Gastroesophageal sphincter (tissue), 4 donors: ENCODE measurements around the gene HAO2. TPM values are rescaled to one million over a fixed set of nuclear protein-coding genes. Genes with fewer than 3 reads are reported as not detected.
"Not testable (repeated sequence)": the region's sequence is repeated elsewhere in the genome, so short reads cannot be mapped to it uniquely, and the experiment has no call there.

Experiments
- ATAC-seq: fragments of 150-250 bp; one replicate; pipeline ENCODE4 v1.9.1; 2016; ENCODE audit warnings: mild to moderate bottlenecking, moderate library complexity
- H3K27ac ChIP-seq, 4 donors: fragments of 200-600 bp; sonication (generic) in 3 of 4; 1 replicate in 3 of 4; 2 replicates in 1 of 4; pipeline ENCODE4 v1.5.1; 2016 to 2019
- H3K27me3 ChIP-seq: fragments of 200-600 bp; sonication (generic); one replicate; pipeline ENCODE4 v1.5.1; 2019
- H3K36me3 ChIP-seq, 2 donors: fragments of 200-600 bp; sonication (generic); one replicate each; pipeline ENCODE4 v1.5.1; 2019; ENCODE audit warnings: control low read depth in 1 of 2
- H3K4me1 ChIP-seq, 3 donors: fragments of 200-600 bp; sonication (generic); 1 replicate in 2 of 3; 2 replicates in 1 of 3; pipeline ENCODE4 v1.5.1; 2016 to 2019; ENCODE audit warnings: control low read depth in 2 of 3
- H3K4me3 ChIP-seq, 2 donors: fragments of 200-600 bp; sonication (generic); one replicate each; pipeline ENCODE4 v1.5.1; 2019; ENCODE audit warnings: mild to moderate bottlenecking in 1 of 2, moderate library complexity in 1 of 2
- H3K9me3 ChIP-seq, 3 donors: fragments of 200-600 bp; sonication (generic); one replicate each; pipeline ENCODE4 v1.5.1; 2017 to 2019; ENCODE audit warnings: control low read depth in 2 of 3
- CTCF ChIP-seq, 4 experiments: fragments of 200-600 bp in 2 of 4; fragments of 450-650 bp in 2 of 4; sonication (generic) in 1 of 4; IDR thresholded peaks; one replicate each; pipeline ENCODE4 v1.5.1; 2017 to 2019; ENCODE audit warnings: antibody characterized with exemption in 4 of 4, mild to moderate bottlenecking in 2 of 4, moderate library complexity in 2 of 4
- EP300 ChIP-seq: sonication (generic); formaldehyde crosslinking; IDR thresholded peaks from one replicate; pipeline ENCODE4 v1.6.1; 2017; ENCODE audit warnings: antibody characterized with exemption, mild to moderate bottlenecking
- POLR2A ChIP-seq, 2 donors: fragments of 450-650 bp; IDR thresholded peaks; one replicate each; pipeline ENCODE4 v1.6.1; 2017; ENCODE audit warnings: antibody characterized with exemption in 2 of 2, mild to moderate bottlenecking in 2 of 2, moderate library complexity in 1 of 2
- POLR2AphosphoS5 ChIP-seq: sonication (generic); formaldehyde crosslinking; IDR thresholded peaks from one replicate; pipeline ENCODE4 v1.6.1; 2017; ENCODE audit warnings: antibody characterized with exemption
- WGBS, 2 donors: methylation state at CpG; one replicate each; pipeline ENCODE4 v1.1.5; 2018; ENCODE audit warnings: low coverage in 1 of 2; 5-methylcytosine and 5-hydroxymethylcytosine counted together
- total RNA-seq, 4 donors: library from RNA; depleted of rRNA; stranded (reverse); fragments of >200 nt; gene quantifications; one replicate each; pipeline ENCODE4 v1.1.0, GENCODE V29; 2016

HAO2 gene
- total RNA-seq, 4 donors from 2014 or later, result not detected

DNA sequence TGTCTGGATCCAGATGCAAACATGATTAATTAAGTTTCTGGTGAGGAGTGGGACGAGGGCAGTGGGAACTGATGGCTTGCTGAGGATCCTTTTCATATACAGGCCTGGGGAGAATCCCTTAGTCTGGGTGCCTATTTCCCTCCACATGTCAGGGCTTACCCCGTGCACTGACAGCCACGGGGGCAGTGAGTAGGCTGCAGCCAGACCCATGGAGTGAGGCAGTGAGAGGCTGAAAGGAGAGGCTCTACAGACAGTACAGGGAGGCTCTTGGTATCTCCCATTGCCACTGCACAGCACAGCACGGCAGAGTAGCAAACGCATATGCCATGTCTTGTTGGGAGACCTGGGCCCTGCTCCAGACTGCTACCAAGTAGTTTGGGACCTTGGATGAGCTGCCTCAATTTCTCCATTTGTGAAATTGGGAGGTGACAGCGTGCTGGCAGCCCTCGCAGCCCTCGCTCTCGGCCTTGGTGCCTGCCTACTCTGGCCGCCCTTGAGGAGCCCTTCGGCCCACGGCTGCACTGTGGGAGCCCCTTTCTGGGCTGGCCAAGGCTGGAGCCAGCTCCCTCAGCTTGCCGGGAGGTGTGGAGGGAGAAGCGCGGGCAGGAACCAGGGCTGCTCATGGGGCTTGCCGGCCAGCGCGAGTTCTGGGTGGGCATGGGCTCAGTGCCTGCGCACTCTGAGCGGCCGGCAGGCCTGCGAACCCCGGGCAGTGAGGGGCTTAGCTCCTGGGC, 35.3 kb upstream of the HAO2 start:
- no peak for TF ChIP-seq POLR2A (IDR thresholded peaks at IDR 0.05)
- no peak for TF ChIP-seq EP300
- TF ChIP-seq CTCF (IDR thresholded peaks at IDR 0.05), result no peak
- no peak for TF ChIP-seq POLR2AphosphoS5
- ATAC-seq, result no peak
- peaks cover 0 to under 1% (median 0%) of the 10 kb centered on the region in 3 donors for H3K4me1 ChIP-seq
- no peak overlapping the region for H3K27ac ChIP-seq
- 62 to 80% methylated on average over 1 of the region's 23 CpGs for WGBS, 2 donors
- no peaks in the 10 kb centered on the region for H3K9me3 ChIP-seq
- no peaks in the 10 kb centered on the region for H3K36me3 ChIP-seq
- H3K27me3 ChIP-seq, result peaks cover 5% of the 10 kb centered on the region
- H3K4me3 ChIP-seq, result no peak overlapping the region

DNA sequence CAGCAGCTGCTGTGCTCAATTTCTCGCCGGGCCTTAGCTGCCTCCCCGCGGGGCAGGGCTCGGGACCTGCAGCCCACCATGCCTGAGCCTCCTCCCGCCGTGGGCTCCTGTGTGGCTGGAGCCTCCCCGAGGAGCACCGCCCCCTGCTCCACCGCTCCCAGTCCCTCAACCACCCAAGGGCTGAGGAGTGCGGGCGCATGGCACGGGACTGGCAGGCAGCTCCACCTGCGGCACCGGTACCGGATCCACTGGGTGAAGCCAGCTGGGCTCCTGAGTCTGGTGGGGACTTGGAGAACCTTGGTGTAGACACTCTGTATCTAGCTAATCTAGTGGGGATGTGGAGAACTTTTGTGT, 34.7 kb upstream of the HAO2 start:
- not testable (repeated sequence) for H3K4me3 ChIP-seq, H3K4me1 ChIP-seq, H3K27me3 ChIP-seq, ATAC-seq, H3K36me3 ChIP-seq, H3K9me3 ChIP-seq, H3K27ac ChIP-seq
- no CpG with 5 or more reads among the region's 16 CpGs for WGBS, 2 donors

- H3K4me3 ChIP-seq, result no peak overlapping the region
- WGBS, 2 donors, result 18 to 24% methylated on average over 4 of the region's 4 CpGs
- H3K36me3 ChIP-seq, result no peaks in the 10 kb centered on the region
- H3K27ac ChIP-seq, result no peak overlapping the region
- H3K27me3 ChIP-seq, result no peaks in the 10 kb centered on the region
- ATAC-seq, result no peak
- H3K9me3 ChIP-seq, result no peaks in the 10 kb centered on the region
- TF ChIP-seq POLR2A (IDR thresholded peaks at IDR 0.05) (no peak), CTCF (IDR thresholded peaks at IDR 0.05) (no peak), EP300 (no peak), POLR2AphosphoS5 (no peak)
- no peaks in the 10 kb centered on the region for H3K4me1 ChIP-seq
These were observed 31.7 kb upstream of the HAO2 start for GRCh38 chr1:119336848-119337247.

DNA sequence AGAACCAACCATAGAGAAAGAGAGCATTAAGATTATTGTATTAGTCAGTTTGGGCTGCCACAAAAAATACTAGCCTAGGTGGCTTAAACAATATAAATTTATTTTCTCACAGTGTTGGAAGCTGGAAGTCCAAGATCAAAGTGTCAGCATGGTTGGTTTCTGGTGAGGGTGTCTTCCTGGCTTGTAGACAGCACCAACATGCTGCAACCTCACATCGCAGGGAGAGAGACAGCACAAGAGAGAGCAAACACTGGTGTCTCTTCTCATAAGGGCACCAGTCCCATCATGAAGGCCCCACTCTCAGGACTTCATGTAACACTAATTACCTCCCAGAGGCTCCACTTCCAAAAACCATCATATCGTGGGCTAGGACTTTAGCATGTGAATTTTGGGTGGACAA, 30.6 kb upstream of the HAO2 start:
- Histone ChIP-seq H3K4me3 (no peak overlapping the region), H3K36me3 (no peaks in the 10 kb centered on the region), H3K27me3 (no peaks in the 10 kb centered on the region), H3K9me3 (no peaks in the 10 kb centered on the region), H3K27ac (no peak overlapping the region), H3K4me1 (no peaks in the 10 kb centered on the region)
- WGBS, 2 donors, result 91 to 100% methylated on average over 2 of the region's 2 CpGs
- TF ChIP-seq POLR2AphosphoS5 (no peak), EP300 (no peak), CTCF (IDR thresholded peaks at IDR 0.05) (no peak), POLR2A (IDR thresholded peaks at IDR 0.05) (no peak)
- no peak for ATAC-seq

DNA sequence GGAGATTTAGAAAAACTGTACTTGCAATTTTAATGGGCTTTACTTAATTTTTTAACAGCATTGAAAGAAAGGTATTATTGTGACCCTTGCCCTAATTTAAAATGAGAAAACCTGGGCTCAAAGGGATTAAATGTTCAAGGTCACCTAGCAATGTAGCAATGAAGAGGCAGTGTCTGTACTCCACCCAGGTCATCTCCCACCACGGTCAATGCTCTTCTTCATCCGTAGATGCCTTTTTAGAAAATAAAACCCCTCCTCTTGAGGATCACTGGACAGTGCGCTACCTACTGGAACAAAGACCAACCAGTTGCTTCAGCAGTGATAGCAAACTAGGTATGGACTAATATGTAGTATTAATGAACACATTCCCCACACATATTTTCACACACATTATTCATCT, 29.8 kb upstream of the HAO2 start:
- Histone ChIP-seq H3K36me3 (no peaks in the 10 kb centered on the region), H3K9me3 (no peaks in the 10 kb centered on the region), H3K4me3 (no peak overlapping the region), H3K27ac (no peak overlapping the region), H3K27me3 (no peaks in the 10 kb centered on the region), H3K4me1 (no peaks in the 10 kb centered on the region)
- ATAC-seq, result no peak
- no peak for TF ChIP-seq POLR2AphosphoS5
- no peak for TF ChIP-seq CTCF (IDR thresholded peaks at IDR 0.05)
- TF ChIP-seq EP300, result no peak
- TF ChIP-seq POLR2A (IDR thresholded peaks at IDR 0.05), result no peak
- WGBS, 2 donors, result 91 to 92% methylated on average over 2 to 3 of the region's 3 CpGs
